ENCODE data around the gene PEMT. TPM values are rescaled to one million over a fixed set of nuclear protein-coding genes. Genes with fewer than 3 reads are reported as not detected.

Gene PEMT
- total and polyA plus RNA-seq, 2 of the 8 experiments (the other 6 are each of a cell fraction or from before 2014, with no cell fraction given): 42.0 to 118 TPM

DNA sequence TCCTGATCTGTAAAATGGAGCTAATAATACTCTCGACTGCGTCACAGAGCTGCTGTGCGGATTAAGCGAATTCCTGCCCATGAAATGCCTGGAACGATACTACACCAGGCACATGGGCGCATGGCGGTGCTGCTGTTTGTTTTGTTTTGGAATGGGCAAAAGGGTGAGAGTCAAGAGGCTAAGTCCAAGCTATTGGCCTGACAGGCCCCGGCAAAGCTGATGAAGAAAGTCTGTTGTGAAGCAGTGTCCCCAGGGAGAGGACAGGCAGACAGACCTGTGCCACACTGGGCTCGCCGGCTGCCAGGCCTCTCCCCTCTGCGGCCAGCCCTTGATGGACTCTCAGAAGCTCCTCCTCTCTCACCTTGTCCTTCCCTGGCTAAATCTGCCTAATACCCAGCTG lies 64.0 kb downstream of the PEMT start (continued):
- TF ChIP-seq, protein P1, sequence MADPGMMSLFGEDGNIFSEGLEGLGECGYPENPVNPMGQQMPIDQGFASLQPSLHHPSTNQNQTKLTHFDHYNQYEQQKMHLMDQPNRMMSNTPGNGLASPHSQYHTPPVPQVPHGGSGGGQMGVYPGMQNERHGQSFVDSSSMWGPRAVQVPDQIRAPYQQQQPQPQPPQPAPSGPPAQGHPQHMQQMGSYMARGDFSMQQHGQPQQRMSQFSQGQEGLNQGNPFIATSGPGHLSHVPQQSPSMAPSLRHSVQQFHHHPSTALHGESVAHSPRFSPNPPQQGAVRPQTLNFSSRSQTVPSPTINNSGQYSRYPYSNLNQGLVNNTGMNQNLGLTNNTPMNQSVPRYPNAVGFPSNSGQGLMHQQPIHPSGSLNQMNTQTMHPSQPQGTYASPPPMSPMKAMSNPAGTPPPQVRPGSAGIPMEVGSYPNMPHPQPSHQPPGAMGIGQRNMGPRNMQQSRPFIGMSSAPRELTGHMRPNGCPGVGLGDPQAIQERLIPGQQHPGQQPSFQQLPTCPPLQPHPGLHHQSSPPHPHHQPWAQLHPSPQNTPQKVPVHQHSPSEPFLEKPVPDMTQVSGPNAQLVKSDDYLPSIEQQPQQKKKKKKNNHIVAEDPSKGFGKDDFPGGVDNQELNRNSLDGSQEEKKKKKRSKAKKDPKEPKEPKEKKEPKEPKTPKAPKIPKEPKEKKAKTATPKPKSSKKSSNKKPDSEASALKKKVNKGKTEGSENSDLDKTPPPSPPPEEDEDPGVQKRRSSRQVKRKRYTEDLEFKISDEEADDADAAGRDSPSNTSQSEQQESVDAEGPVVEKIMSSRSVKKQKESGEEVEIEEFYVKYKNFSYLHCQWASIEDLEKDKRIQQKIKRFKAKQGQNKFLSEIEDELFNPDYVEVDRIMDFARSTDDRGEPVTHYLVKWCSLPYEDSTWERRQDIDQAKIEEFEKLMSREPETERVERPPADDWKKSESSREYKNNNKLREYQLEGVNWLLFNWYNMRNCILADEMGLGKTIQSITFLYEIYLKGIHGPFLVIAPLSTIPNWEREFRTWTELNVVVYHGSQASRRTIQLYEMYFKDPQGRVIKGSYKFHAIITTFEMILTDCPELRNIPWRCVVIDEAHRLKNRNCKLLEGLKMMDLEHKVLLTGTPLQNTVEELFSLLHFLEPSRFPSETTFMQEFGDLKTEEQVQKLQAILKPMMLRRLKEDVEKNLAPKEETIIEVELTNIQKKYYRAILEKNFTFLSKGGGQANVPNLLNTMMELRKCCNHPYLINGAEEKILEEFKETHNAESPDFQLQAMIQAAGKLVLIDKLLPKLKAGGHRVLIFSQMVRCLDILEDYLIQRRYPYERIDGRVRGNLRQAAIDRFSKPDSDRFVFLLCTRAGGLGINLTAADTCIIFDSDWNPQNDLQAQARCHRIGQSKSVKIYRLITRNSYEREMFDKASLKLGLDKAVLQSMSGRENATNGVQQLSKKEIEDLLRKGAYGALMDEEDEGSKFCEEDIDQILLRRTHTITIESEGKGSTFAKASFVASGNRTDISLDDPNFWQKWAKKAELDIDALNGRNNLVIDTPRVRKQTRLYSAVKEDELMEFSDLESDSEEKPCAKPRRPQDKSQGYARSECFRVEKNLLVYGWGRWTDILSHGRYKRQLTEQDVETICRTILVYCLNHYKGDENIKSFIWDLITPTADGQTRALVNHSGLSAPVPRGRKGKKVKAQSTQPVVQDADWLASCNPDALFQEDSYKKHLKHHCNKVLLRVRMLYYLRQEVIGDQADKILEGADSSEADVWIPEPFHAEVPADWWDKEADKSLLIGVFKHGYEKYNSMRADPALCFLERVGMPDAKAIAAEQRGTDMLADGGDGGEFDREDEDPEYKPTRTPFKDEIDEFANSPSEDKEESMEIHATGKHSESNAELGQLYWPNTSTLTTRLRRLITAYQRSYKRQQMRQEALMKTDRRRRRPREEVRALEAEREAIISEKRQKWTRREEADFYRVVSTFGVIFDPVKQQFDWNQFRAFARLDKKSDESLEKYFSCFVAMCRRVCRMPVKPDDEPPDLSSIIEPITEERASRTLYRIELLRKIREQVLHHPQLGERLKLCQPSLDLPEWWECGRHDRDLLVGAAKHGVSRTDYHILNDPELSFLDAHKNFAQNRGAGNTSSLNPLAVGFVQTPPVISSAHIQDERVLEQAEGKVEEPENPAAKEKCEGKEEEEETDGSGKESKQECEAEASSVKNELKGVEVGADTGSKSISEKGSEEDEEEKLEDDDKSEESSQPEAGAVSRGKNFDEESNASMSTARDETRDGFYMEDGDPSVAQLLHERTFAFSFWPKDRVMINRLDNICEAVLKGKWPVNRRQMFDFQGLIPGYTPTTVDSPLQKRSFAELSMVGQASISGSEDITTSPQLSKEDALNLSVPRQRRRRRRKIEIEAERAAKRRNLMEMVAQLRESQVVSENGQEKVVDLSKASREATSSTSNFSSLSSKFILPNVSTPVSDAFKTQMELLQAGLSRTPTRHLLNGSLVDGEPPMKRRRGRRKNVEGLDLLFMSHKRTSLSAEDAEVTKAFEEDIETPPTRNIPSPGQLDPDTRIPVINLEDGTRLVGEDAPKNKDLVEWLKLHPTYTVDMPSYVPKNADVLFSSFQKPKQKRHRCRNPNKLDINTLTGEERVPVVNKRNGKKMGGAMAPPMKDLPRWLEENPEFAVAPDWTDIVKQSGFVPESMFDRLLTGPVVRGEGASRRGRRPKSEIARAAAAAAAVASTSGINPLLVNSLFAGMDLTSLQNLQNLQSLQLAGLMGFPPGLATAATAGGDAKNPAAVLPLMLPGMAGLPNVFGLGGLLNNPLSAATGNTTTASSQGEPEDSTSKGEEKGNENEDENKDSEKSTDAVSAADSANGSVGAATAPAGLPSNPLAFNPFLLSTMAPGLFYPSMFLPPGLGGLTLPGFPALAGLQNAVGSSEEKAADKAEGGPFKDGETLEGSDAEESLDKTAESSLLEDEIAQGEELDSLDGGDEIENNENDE (IDR thresholded peaks at IDR 0.05; ENCODE audit: insufficient replicate concordance, low read length): no peak
- TF ChIP-seq FOSL1 (IDR thresholded peaks at IDR 0.05; ENCODE audit: insufficient read depth, low read depth, low read length) (no peak), SP1 (IDR thresholded peaks at IDR 0.05; ENCODE audit: low read depth, low read length) (no peak), CBX5 (IDR thresholded peaks at IDR 0.05; ENCODE audit: low read depth, low read length) (no peak), JUND (IDR thresholded peaks at IDR 0.05; ENCODE audit: low read length) (no peak), TBP (IDR thresholded peaks at IDR 0.05; ENCODE audit: low read depth, low read length) (no peak), BCL11A (IDR thresholded peaks at IDR 0.05; ENCODE audit: low read depth in 2 of 2, low read length in 2 of 2) (no peak), YY1 (IDR thresholded peaks at IDR 0.05; ENCODE audit: low read depth, low read length) (no peak), BRCA1 (IDR thresholded peaks at IDR 0.05; ENCODE audit: low read depth, low read length) (no peak)
- TF ChIP-seq, protein P2, sequence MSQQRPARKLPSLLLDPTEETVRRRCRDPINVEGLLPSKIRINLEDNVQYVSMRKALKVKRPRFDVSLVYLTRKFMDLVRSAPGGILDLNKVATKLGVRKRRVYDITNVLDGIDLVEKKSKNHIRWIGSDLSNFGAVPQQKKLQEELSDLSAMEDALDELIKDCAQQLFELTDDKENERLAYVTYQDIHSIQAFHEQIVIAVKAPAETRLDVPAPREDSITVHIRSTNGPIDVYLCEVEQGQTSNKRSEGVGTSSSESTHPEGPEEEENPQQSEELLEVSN (IDR thresholded peaks at IDR 0.05): no peak

All from H1 (cell line).